ENCODE measurements around the gene TAS2R50. TPM values are rescaled to one million over a fixed set of nuclear protein-coding genes. Genes with fewer than 3 reads are reported as not detected.

The TAS2R50 gene
- total RNA-seq, 1 donor from 2014 or later = 1.2 TPM

DNA sequence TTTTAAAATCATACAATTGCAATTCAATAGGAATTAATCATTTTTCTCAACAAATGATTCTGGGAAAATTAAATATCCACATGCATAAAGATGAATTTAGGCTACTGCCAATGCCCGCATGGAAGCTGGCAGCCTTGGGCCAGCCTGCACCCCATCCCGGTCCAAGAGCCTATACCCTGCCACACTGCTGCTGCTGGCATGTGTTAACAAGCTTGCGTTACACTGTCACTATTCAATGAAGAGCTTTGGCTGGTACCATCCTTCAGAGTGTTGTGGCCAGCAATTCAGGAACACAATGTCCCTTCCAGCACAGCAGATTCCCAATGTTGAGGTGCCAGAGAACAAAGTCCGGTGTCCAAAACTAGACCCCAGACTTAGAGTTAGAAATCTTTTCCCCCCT lies 34.1 kb downstream of the TAS2R50 start:
- no peak for DNase-seq (ENCODE audit: low read depth in 2 of 2)

DNA sequence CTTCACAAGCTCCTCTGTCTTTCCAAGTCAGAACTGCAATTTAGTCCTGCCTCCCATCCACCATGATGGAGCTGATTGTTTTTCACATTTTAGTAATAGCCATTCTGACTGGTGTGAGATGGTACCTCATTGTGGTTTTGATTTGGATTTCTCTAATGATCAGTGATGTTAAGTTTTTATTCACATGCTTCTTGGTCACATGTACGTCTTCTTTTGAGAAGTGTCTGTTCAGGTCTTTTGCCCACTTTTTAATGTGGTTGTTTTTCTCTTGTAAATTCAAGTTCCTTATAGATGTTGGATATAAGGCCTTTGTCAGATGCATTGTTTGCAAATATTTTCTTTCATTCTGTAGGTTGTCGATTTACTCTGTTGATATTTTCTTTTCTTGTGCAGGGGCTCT lies 43.5 kb downstream of the TAS2R50 start:
- no peak for DNase-seq (ENCODE audit: low read depth in 2 of 2)

DNA sequence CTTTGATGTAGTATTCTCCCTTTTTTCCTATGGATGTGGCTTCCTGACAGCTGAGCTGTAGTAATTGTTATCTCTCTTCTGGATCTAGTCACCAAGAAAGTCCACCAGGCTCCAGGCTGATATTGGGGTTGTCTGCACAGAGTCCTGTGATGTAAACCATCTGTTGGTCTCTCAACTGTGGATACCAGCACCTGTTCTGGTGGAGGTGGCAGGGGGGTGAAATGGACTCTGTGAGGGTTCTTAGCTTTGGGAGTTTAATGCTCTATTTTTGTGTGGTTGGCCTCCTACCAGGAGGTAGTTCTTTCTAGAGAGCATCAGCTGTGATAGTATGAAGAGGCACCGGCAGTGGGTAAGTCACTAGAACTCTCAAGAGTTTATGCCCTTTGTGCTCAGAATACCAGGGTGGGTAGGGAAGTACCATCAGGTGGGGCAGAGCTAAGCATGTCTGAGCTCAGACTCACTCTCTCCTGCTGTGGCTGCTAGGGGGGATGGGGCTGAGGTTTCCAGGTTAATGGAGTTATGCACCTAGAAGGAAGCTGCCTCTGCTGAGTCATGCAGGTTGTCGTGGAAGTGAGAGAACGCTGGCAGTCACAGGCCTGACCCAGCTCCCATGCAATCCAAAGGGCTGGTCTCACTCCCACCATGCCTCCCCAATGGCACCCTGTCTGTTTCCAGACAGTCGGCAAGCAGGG lies 44.6 kb downstream of the TAS2R50 start:
- DNase-seq (ENCODE audit: low read depth in 2 of 2) = no peak

DNA sequence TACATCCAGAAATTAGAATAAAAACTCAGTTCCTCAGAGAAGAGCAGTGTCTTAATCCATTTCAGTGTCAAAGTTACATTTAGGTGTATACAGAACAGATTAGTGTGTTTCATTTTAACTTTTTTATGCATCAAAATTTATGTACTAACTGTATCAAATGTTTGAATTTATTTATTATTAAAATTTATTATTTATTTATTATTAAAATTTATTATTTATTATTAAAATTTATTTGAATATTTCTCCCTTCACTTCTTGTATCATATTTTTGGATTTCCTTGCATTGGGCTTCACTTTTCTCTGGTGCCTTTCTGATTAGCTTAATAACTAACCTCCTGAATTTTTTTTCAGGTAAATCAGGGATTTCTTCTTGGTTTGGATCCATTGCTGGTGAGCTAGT lies 45.3 kb downstream of the TAS2R50 start:
- DNase-seq (ENCODE audit: low read depth in 2 of 2) = no peak

DNA sequence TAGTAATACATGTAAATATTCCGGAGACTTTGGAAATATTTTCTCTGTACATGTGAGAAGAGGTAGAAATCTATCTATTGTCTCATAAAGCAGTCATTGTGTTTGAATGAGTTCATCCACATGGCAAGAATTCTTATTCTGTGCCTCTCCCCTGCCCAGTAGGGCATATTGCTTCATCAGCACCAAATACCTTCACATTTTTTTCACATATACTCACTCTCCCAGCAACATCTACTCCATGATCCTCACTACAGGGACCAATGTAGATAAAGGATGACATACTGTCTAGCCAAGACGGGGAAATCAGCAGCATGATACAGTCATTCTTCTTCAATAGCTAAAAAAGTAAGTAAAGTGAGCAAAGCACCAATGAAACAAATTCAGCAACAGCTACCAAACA lies 46.3 kb downstream of the TAS2R50 start:
- DNase-seq (ENCODE audit: low read depth in 2 of 2) = no peak

DNA sequence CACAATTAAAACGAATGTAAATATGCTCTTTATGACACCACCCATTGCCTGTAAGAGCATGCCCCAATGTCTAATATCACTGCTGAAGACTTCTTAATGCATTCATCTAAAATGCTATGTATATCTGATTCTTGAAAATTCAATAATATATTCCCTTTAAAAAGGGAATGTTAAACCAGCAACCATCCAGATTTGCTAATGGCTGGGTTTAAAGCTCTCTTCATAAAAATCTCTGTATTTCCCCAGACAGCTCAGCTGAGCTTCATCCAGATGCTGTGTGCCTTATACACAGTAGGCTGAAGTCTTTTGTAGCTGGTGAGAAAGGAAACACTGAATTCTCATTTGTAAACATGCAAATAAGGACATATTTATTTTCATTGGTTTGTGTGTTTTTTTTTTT lies 47.5 kb downstream of the TAS2R50 start, which contains the start of gene TAS2R14:
TAS2R14 (minus strand) TSS at position 101 of the 400 bp plus-strand sequence; CDS start at position 45, 56 bp downstream.
- DNase-seq (ENCODE audit: low read depth in 2 of 2) = no peak

DNA sequence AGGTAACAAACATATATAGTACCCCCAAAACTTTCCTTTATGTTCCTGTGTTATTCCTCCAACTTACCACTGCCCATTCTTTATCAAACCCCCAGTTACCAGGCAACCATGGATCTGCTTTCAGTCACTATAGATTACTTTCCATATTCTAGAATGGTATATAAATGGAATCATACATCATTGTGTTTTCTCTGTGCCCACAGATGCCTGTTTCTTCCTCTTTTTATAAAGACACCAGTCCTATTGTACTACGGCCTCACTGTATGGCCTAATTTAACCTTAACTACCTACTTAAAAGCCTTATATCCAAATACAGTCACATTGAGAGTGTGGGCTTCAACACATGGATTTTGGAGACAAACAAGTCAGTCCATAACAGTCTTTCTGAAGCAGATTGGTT lies 50.2 kb downstream of the TAS2R50 start:
- no peak for DNase-seq (ENCODE audit: low read depth in 2 of 2)

Other genes with a start within 250 kb of the TAS2R50 start
- not detected in 2 replicates for gene TAS2R7, start 184.3 kb downstream of the TAS2R50 start, total RNA-seq
- not detected in 2 replicates for gene TAS2R8, start 179.6 kb downstream of the TAS2R50 start, total RNA-seq
- under 0.01 TPM in 1 of 2 replicates, not detected in the other for gene TAS2R9, start 176.7 kb downstream of the TAS2R50 start, total RNA-seq
- under 0.01 and 0.22 TPM in 2 replicates for gene TAS2R10, start 160.6 kb downstream of the TAS2R50 start, total RNA-seq
- 0.22 and 0.40 TPM in 2 replicates for gene PRR4, start 137.4 kb downstream of the TAS2R50 start, total RNA-seq
- 5.2 and 8.3 TPM in 2 replicates for gene PRH1, start 102.7 kb downstream of the TAS2R50 start, total RNA-seq
- gene TAS2R13, start 77.3 kb downstream of the TAS2R50 start, total RNA-seq = 0.20 and 0.44 TPM in 2 replicates
- gene PRH2, start 57.7 kb downstream of the TAS2R50 start, total RNA-seq = not detected in 2 replicates
- gene TAS2R14, start 47.6 kb downstream of the TAS2R50 start, total RNA-seq = 0.87 and 1.4 TPM in 2 replicates
- gene TAS2R20, start 11.4 kb upstream of the TAS2R50 start, total RNA-seq = 1.1 and 1.8 TPM in 2 replicates
- 1.3 and 2.6 TPM in 2 replicates for gene TAS2R19, start 35.7 kb upstream of the TAS2R50 start, total RNA-seq
- 1.1 and 1.8 TPM in 2 replicates for gene TAS2R31, start 44.5 kb upstream of the TAS2R50 start, total RNA-seq
- gene TAS2R46, start 75.4 kb upstream of the TAS2R50 start, total RNA-seq = 0.65 and 0.79 TPM in 2 replicates
- 0.65 and 0.99 TPM in 2 replicates for gene TAS2R43, start 105.4 kb upstream of the TAS2R50 start, total RNA-seq
- 1.1 and 2.2 TPM in 2 replicates for gene TAS2R30, start 147.7 kb upstream of the TAS2R50 start, total RNA-seq
- 4.6 and 6.7 TPM in 2 replicates for gene SMIM10L1, start 184.3 kb upstream of the TAS2R50 start, total RNA-seq
- gene TAS2R42, start 200.0 kb upstream of the TAS2R50 start, total RNA-seq = not detected in 2 replicates

Data from lung microvascular endothelial cell (primary cell).